Chondrocyte (in vitro differentiated cells): ENCODE measurements around the gene PTPN11. TPM values are rescaled to one million over a fixed set of nuclear protein-coding genes. Genes with fewer than 3 reads are reported as not detected.
"Not testable (repeated sequence)": the region's sequence is repeated elsewhere in the genome, so short reads cannot be mapped to it uniquely, and the experiment has no call there.

ENCODE experiments used
- DNase-seq: peaks from one replicate; pipeline ENCODE4 v3.0.0; 2021; ENCODE audit warnings: mixed read lengths, low spot score
- H3K27ac Mint-ChIP-seq: one replicate; pipeline ENCODE4 v1.8.0; 2021; ENCODE audit warnings: mild to moderate bottlenecking, moderate library complexity, mixed read lengths; ENCODE audit not compliant: unreplicated experiment
- H3K27me3 Mint-ChIP-seq: 2 replicates; pipeline ENCODE4 v1.8.0; 2021; ENCODE audit warnings: low read depth, mixed read lengths
- H3K36me3 Mint-ChIP-seq: 2 replicates; pipeline ENCODE4 v1.8.0; 2021; ENCODE audit warnings: low read depth, mixed read lengths
- H3K4me1 Mint-ChIP-seq: 2 replicates; pipeline ENCODE4 v1.8.0; 2021; ENCODE audit warnings: low read depth, mild to moderate bottlenecking, mixed read lengths
- H3K4me3 Mint-ChIP-seq: one replicate; pipeline ENCODE4 v1.8.0; 2021; ENCODE audit warnings: mild to moderate bottlenecking, moderate library complexity, mixed read lengths; ENCODE audit not compliant: unreplicated experiment
- H3K9me3 Mint-ChIP-seq: 2 replicates; pipeline ENCODE4 v1.8.0; 2021; ENCODE audit warnings: low read depth, mixed read lengths
- total RNA-seq: library from RNA; stranded (reverse); gene quantifications from 3 replicates; pipeline ENCODE4 v1.2.1, GENCODE V29; 2021
- TF ChIP-seq, protein P1 (sequence below): fragments of 200-600 bp; sonication (generic); IDR thresholded peaks from 2 replicates; pipeline ENCODE4 v1.5.0; 2021; ENCODE audit warnings: antibody characterized with exemption, mild to moderate bottlenecking, moderate library complexity

PTPN11 gene
- total RNA-seq, 1 donor from 2014 or later, result 141 TPM

GRCh38 chr12:112443916-112444315 is 25.2 kb downstream of the PTPN11 start:
- no peaks in the 10 kb centered on the region for H3K4me1 Mint-ChIP-seq
- no peak for DNase-seq
- H3K36me3 Mint-ChIP-seq, result peaks cover 2% of the 10 kb centered on the region
- H3K9me3 Mint-ChIP-seq, result no peaks in the 10 kb centered on the region
- H3K4me3 Mint-ChIP-seq, result no peak overlapping the region
- no peak overlapping the region for H3K27ac Mint-ChIP-seq
- no peaks in the 10 kb centered on the region for H3K27me3 Mint-ChIP-seq
- TF ChIP-seq, protein P1, sequence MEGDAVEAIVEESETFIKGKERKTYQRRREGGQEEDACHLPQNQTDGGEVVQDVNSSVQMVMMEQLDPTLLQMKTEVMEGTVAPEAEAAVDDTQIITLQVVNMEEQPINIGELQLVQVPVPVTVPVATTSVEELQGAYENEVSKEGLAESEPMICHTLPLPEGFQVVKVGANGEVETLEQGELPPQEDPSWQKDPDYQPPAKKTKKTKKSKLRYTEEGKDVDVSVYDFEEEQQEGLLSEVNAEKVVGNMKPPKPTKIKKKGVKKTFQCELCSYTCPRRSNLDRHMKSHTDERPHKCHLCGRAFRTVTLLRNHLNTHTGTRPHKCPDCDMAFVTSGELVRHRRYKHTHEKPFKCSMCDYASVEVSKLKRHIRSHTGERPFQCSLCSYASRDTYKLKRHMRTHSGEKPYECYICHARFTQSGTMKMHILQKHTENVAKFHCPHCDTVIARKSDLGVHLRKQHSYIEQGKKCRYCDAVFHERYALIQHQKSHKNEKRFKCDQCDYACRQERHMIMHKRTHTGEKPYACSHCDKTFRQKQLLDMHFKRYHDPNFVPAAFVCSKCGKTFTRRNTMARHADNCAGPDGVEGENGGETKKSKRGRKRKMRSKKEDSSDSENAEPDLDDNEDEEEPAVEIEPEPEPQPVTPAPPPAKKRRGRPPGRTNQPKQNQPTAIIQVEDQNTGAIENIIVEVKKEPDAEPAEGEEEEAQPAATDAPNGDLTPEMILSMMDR, result no peak

- H3K4me3 Mint-ChIP-seq, result no peak overlapping the region
- H3K9me3 Mint-ChIP-seq, result no peaks in the 10 kb centered on the region
- H3K27me3 Mint-ChIP-seq, result no peaks in the 10 kb centered on the region
- peaks cover 4% of the 10 kb centered on the region for H3K36me3 Mint-ChIP-seq
- TF ChIP-seq, protein P1, result no peak
- DNase-seq, result no peak
- no peaks in the 10 kb centered on the region for H3K4me1 Mint-ChIP-seq
- no peak overlapping the region for H3K27ac Mint-ChIP-seq
Observed at GRCh38 chr12:112446008-112446725, 27.4 kb downstream of the PTPN11 start.

- H3K4me1 Mint-ChIP-seq, result no peaks in the 10 kb centered on the region
- no peaks in the 10 kb centered on the region for H3K27me3 Mint-ChIP-seq
- H3K4me3 Mint-ChIP-seq, result no peak overlapping the region
- TF ChIP-seq, protein P1, result no peak
- peaks cover 4% of the 10 kb centered on the region for H3K36me3 Mint-ChIP-seq
- DNase-seq, result no peak
- no peaks in the 10 kb centered on the region for H3K9me3 Mint-ChIP-seq
- no peak overlapping the region for H3K27ac Mint-ChIP-seq
Observed at GRCh38 chr12:112447106-112447505, 28.4 kb downstream of the PTPN11 start.

GRCh38 chr12:112448165-112448564 is 29.4 kb downstream of the PTPN11 start:
- H3K27ac Mint-ChIP-seq, H3K4me1 Mint-ChIP-seq, DNase-seq, H3K9me3 Mint-ChIP-seq, H3K4me3 Mint-ChIP-seq, H3K27me3 Mint-ChIP-seq, H3K36me3 Mint-ChIP-seq: not testable (repeated sequence)

- H3K27me3 Mint-ChIP-seq, result no peaks in the 10 kb centered on the region
- H3K27ac Mint-ChIP-seq, result no peak overlapping the region
- H3K36me3 Mint-ChIP-seq, result peaks cover 11% of the 10 kb centered on the region
- H3K9me3 Mint-ChIP-seq, result no peaks in the 10 kb centered on the region
- TF ChIP-seq, protein P1, result peak; percentile 32
- no peak for DNase-seq
- no peak overlapping the region for H3K4me3 Mint-ChIP-seq
- H3K4me1 Mint-ChIP-seq, result no peaks in the 10 kb centered on the region
Observed at GRCh38 chr12:112450725-112451124, 32.0 kb downstream of the PTPN11 start.

DNA sequence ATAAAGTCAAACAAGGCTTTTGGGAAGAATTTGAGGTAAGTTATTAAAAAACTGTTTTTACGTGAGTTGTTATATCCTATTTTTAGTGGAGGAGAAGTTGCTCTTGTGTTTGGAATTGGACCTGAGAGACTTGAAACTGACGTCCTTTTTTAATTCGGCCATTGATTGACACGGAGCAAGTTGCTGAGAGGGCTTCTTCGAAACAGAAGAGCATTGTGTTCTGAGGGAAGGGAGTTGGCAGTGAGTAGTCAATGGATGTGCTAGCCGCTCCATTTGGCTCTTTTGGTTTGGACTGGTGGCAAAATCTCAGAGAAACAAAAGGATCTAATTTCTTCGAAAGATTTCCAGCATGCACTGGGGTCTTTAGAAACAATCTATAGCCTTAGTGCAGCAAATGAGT is 37.3 kb downstream of the PTPN11 start:
- H3K4me1 Mint-ChIP-seq, result no peaks in the 10 kb centered on the region
- DNase-seq, result no peak
- TF ChIP-seq, protein P1, result no peak
- no peaks in the 10 kb centered on the region for H3K9me3 Mint-ChIP-seq
- no peaks in the 10 kb centered on the region for H3K27me3 Mint-ChIP-seq
- H3K36me3 Mint-ChIP-seq, result peaks cover 27% of the 10 kb centered on the region
- no peak overlapping the region for H3K4me3 Mint-ChIP-seq
- no peak overlapping the region for H3K27ac Mint-ChIP-seq

DNA sequence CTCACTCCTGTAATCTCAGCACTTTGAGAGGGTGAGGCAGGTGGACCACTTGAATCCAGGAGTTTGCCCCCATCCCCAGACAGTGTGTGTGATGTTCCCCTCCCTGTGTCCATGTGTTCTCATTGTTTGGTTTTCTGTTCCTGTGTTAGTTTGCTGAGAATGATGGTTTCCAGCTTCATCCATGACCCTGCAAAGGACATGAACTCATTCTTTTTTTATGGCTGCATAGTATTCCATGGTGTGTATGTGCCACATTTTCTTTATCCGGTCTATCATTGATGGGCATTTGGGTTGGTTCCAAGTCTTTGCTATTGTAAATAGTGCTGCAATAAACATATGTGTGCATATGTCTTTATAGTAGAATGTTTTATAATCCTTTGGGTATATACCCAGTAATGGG is 38.4 kb downstream of the PTPN11 start:
- not testable (repeated sequence) for H3K4me3 Mint-ChIP-seq, H3K4me1 Mint-ChIP-seq, H3K9me3 Mint-ChIP-seq, H3K27ac Mint-ChIP-seq, H3K27me3 Mint-ChIP-seq, DNase-seq
- H3K36me3 Mint-ChIP-seq, result peaks cover 27% of the 10 kb centered on the region
